K562 (cell line): ENCODE measurements around the gene CRADD. TPM values are rescaled to one million over a fixed set of nuclear protein-coding genes. Genes with fewer than 3 reads are reported as not detected.
A peak's percentile ranks its signal among the peaks of the same experiment; 100 is the strongest.

Source experiments
- ATAC-seq: fragments of 200-7000 bp; cut with Tn5 transposase; 3 replicates; pipeline ENCODE4 v1.9.1; 2020; ENCODE audit warnings: moderate library complexity
- BruUV-seq: library from RNA; stranded (reverse); fragments of 400-500 nt; replicated peaks from 2 replicates; lab custom pipeline; 2021; lab: Mats Ljungman, UMichigan
- CTCF ChIA-PET: fragments of 300-600 bp; formaldehyde crosslinking; extraction: SDS; loops from one replicate; lab custom pipeline; 2021; ENCODE audit warnings: low intra/inter-chr PET ratio; lab: Yijun Ruan, JAX
- POLR2A ChIA-PET: fragments of 300-600, 350-650 bp; sonication (Branson Sonifier 250); formaldehyde crosslinking; extraction: SDS; loops from one replicate; lab custom pipeline; 2021; ENCODE audit warnings: antibody characterized with exemption, inconsistent platforms; lab: Yijun Ruan, JAX
- DNase-seq, 4 experiments: peaks; one replicate each; pipeline versions ENCODE4 v3.0.0 to v3.0.0-alpha.2; 2011 to 2018; ENCODE audit warnings: low spot score in 3 of 4, mixed read lengths in 3 of 4; ENCODE audit errors: extremely low read depth in 1 of 4
- FAIRE-seq: peaks from 2 replicates; lab custom pipeline; 2011; peaks lifted over from hg19 to GRCh38; lab: Jason Lieb, UNC
- H2AFZ ChIP-seq: 2 replicates; pipeline ENCODE4 v1.6.0; 2011; ENCODE audit warnings: low read depth, low read length, control low read depth, inconsistent platforms
- H3K27ac ChIP-seq: fragments of 200-600 bp; 3 replicates; pipeline ENCODE4 v1.8.0; 2011; ENCODE audit warnings: low read depth, mild to moderate bottlenecking, control low read depth, inconsistent platforms, low read length, moderate library complexity, mixed read lengths; ENCODE audit errors: extremely low read depth
- H3K27me3 ChIP-seq, 2 experiments: fragments of 300-600 bp in 1 of 2; 2 replicates in 1 of 2; 3 replicates in 1 of 2; pipeline versions ENCODE4 v1.6.0 to v1.8.0; 2011; ENCODE audit warnings: inconsistent platforms in 2 of 2, low read length in 2 of 2, mild to moderate bottlenecking in 1 of 2, mixed read lengths in 1 of 2, moderate library complexity in 1 of 2; ENCODE audit not compliant: control insufficient read depth in 2 of 2, insufficient read depth in 2 of 2
- H3K36me3 ChIP-seq: fragments of 300-600 bp; 3 replicates; pipeline ENCODE4 v1.8.0; 2011; ENCODE audit warnings: mild to moderate bottlenecking, low read length, inconsistent platforms; ENCODE audit not compliant: control insufficient read depth, insufficient read depth
- H3K4me1 ChIP-seq, 2 experiments: fragments of 200-600 bp in 1 of 2; replicated peaks in 1 of 2; 2 replicates in 1 of 2; 3 replicates in 1 of 2; pipeline versions ENCODE4 v1.5.1 to v1.8.0; 2011; ENCODE audit warnings: inconsistent platforms in 2 of 2, low read length in 2 of 2, mild to moderate bottlenecking in 1 of 2, mixed read lengths in 1 of 2, moderate library complexity in 1 of 2; ENCODE audit not compliant: control insufficient read depth in 2 of 2, insufficient read depth in 2 of 2
- H3K4me2 ChIP-seq: 2 replicates; pipeline ENCODE4 v1.6.1; 2011; ENCODE audit warnings: low read length, control low read depth, inconsistent platforms, mixed read lengths; ENCODE audit not compliant: insufficient read depth
- H3K4me3 ChIP-seq: fragments of 200-600 bp; sonication (generic), shearing (Covaris generic); 2 replicates; pipeline ENCODE4 v1.5.1; 2016; ENCODE audit warnings: control low read depth, inconsistent platforms
- H3K79me2 ChIP-seq: fragments of 200-600 bp; 3 replicates; pipeline ENCODE4 v1.8.0; 2011; ENCODE audit warnings: low read length, inconsistent platforms; ENCODE audit not compliant: control insufficient read depth, insufficient read depth
- H3K9ac ChIP-seq, 2 experiments: 2 replicates each; pipeline versions ENCODE4 v1.6.0 to v1.6.1; 2011; ENCODE audit warnings: low read depth in 2 of 2, low read length in 2 of 2, control low read depth in 1 of 2, inconsistent platforms in 1 of 2, mild to moderate bottlenecking in 1 of 2, mixed read lengths in 1 of 2; ENCODE audit not compliant: insufficient read depth in 1 of 2
- H3K9me1 ChIP-seq: one replicate; pipeline ENCODE4 v1.6.0; 2011; ENCODE audit warnings: inconsistent platforms, mild to moderate bottlenecking, low read length, moderate library complexity; ENCODE audit not compliant: control insufficient read depth, insufficient read depth
- H3K9me3 ChIP-seq: replicated peaks from 2 replicates; pipeline ENCODE4 v1.5.1; 2011; ENCODE audit warnings: low read depth, low read length, inconsistent platforms; ENCODE audit not compliant: control insufficient read depth, insufficient read depth
- H4K20me1 ChIP-seq: replicated peaks from 2 replicates; pipeline ENCODE4 v1.6.1; 2011; ENCODE audit warnings: low read length, inconsistent platforms, mixed read lengths; ENCODE audit not compliant: control insufficient read depth, insufficient read depth
- ATF3 ChIP-seq, 2 experiments: fragments of 450-650 bp in 1 of 2; sonication (generic) in 1 of 2; formaldehyde crosslinking in 1 of 2; IDR thresholded peaks in 1 of 2; conservative IDR thresholded peaks in 1 of 2; 2 replicates each; pipeline versions ENCODE4 v1.6.1 to v1.8.1; 2016 to 2023; ENCODE audit warnings: mild to moderate bottlenecking in 2 of 2, moderate library complexity in 2 of 2, inconsistent platforms in 1 of 2, missing genetic modification reagents in 1 of 2
- CEBPG ChIP-seq, 3 experiments: fragments of 200-800 bp in 1 of 3; sonication (Bioruptor generic) in 1 of 3; sonication (generic) in 1 of 3; formaldehyde crosslinking in 1 of 3; IDR thresholded peaks in 2 of 3; conservative IDR thresholded peaks in 1 of 3; 2 replicates each; pipeline versions ENCODE4 v1.6.1 to v1.8.0; 2016 to 2022; ENCODE audit warnings: missing compliant biosample characterization in 2 of 3, missing genetic modification characterization in 2 of 3, mild to moderate bottlenecking in 1 of 3, missing genetic modification reagents in 1 of 3
- ELF2 ChIP-seq: fragments of 250-450 bp; sonication (Bioruptor Pico); IDR thresholded peaks from 2 replicates; pipeline ENCODE4 v1.5.0; 2021; ENCODE audit warnings: mild to moderate bottlenecking
- FOXP4 ChIP-seq: sonication (generic); formaldehyde crosslinking; IDR thresholded peaks from 2 replicates; pipeline ENCODE4 v1.8.0; 2022; ENCODE audit warnings: mild to moderate bottlenecking, missing genetic modification reagents, borderline replicate concordance
- KDM1A ChIP-seq, 2 experiments: fragments of 450-650 bp; IDR thresholded peaks; 2 replicates each; pipeline ENCODE4 v1.6.1; 2016; ENCODE audit warnings: mild to moderate bottlenecking in 2 of 2
- MCM5 ChIP-seq: fragments of 450-650 bp; IDR thresholded peaks from 2 replicates; pipeline ENCODE4 v1.6.1; 2016; ENCODE audit warnings: low read depth
- MNT ChIP-seq, 2 experiments: fragments of 450-650 bp; conservative IDR thresholded peaks; 2 replicates each; pipeline ENCODE4 v1.6.1; 2017; ENCODE audit warnings: mild to moderate bottlenecking in 2 of 2, moderate library complexity in 2 of 2
- NFE2 ChIP-seq: IDR thresholded peaks from 2 replicates; pipeline ENCODE4 v1.6.1; 2014; ENCODE audit warnings: antibody characterized with exemption, low read depth
- POLR2H ChIP-seq: IDR thresholded peaks from 2 replicates; pipeline ENCODE4 v1.6.1; 2016; ENCODE audit warnings: missing genetic modification characterization, low read depth, mild to moderate bottlenecking, control low read depth, missing compliant biosample characterization, moderate library complexity
- SMC3 ChIP-seq: conservative IDR thresholded peaks from 2 replicates; pipeline ENCODE4 v1.6.1; 2011; ENCODE audit warnings: low read depth, low read length, improper control_type of control experiment; ENCODE audit not compliant: insufficient read depth
- TARDBP ChIP-seq: fragments of 450-650 bp; IDR thresholded peaks from 2 replicates; pipeline ENCODE4 v1.6.1; 2016
- TCF7 ChIP-seq: sonication (generic); IDR thresholded peaks from 2 replicates; pipeline ENCODE4 v1.6.1; 2016; ENCODE audit warnings: antibody characterized with exemption, borderline replicate concordance
- WGBS: fragments of 100-300 bp; shearing (Covaris generic); methylation state at CpG from one replicate; pipeline ENCODE4 v1.1.6; 2016; ENCODE audit warnings: low coverage, mixed read lengths; ENCODE audit not compliant: insufficient coverage; ENCODE audit errors: missing lambda C conversion rate; 5-methylcytosine and 5-hydroxymethylcytosine counted together
- in situ Hi-C: fragments of 300-500 bp; cut with MboI; formaldehyde crosslinking; loops from 4 replicates; pipeline ENCODE4 v1.15.0; 2018; ENCODE audit warnings: inconsistent platforms, mixed read lengths
- intact Hi-C: fragments of 100-400 bp; cut with micrococcal nuclease; formaldehyde crosslinking; loops from 2 replicates; pipeline ENCODE4 v1.14.2; 2022
- polyA plus RNA-seq, 8 experiments: library from polyadenylated mRNA; depleted of rRNA in 4 of 8; stranded (reverse) in 5 of 8; unstranded in 3 of 8; fragments of >200 nt; fragmentation: Nextera tagmentation in 2 of 8; fragmentation: Illumina TruSeq in 1 of 8; extraction: Ambion mirVana in 2 of 8; extraction: Trizol in 1 of 8; gene quantifications; 2 replicates each; pipeline versions ENCODE4 v1.2.1 to v1.2.3, GENCODE V29; 2011 to 2014; ENCODE audit warnings: inconsistent platforms in 1 of 8, missing spikeins in 1 of 8
- total RNA-seq, 7 experiments: library from RNA; depleted of rRNA in 6 of 7; stranded (reverse); fragments of >200 nt in 6 of 7; fragmentation: Illumina TruSeq in 2 of 7; extraction: Trizol in 2 of 7; gene quantifications; 2 replicates each; pipeline versions ENCODE4 v1.2.1 to v1.2.3, GENCODE V29; 2011 to 2021; ENCODE audit warnings: low replicate concordance in 1 of 7
- TF ChIP-seq, protein P1 (sequence below): conservative IDR thresholded peaks from 2 replicates; pipeline ENCODE4 v1.6.1; 2011; ENCODE audit warnings: low read depth, mild to moderate bottlenecking, low read length; ENCODE audit not compliant: control insufficient read depth
- TF ChIP-seq, protein P2 (sequence below): sonication (generic); IDR thresholded peaks from 2 replicates; pipeline ENCODE4 v1.6.1; 2016

Gene CRADD
- total and polyA plus RNA-seq, 9 of the 15 experiments (the other 6 are each of a cell fraction or from before 2014, with no cell fraction given): 20.5 to 41.1 (median 25.9) TPM

DNA sequence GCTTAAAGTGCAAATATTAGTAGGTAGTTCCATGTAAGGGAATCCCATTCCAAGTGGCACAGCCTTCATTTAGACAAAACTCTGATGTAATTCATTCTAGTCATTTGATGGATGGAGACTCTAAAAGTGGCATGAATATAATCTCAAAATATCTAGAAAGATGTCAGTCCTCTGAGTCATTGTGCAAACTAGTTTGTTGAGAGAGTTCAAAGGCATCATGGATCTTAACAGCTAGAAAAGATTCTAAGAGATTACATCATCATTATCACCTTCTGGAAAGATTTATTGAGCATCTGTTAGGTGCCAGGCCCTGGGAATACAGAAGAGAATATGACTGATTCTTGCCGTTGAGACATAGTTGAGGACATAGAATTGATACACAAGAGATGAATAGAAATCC, 30.7 kb downstream of the CRADD start:
- Histone ChIP-seq H3K9ac (no peak overlapping the region), H3K4me1 (peaks cover 0 to 38% of the 10 kb centered on the region in 2 experiments; a peak in 4 of 5 replicates), H2AFZ (no peak overlapping the region), H3K4me2 (no peak overlapping the region), H3K27ac (no peak overlapping the region), H3K4me3 (no peak overlapping the region), H3K9me1 (no peaks in the 10 kb centered on the region), H4K20me1 (no peaks in the 10 kb centered on the region), H3K36me3 (no peaks in the 10 kb centered on the region), H3K9me3 (no peaks in the 10 kb centered on the region), H3K27me3 (no peaks in the 10 kb centered on the region), H3K79me2 (peaks cover 26% of the 10 kb centered on the region)
- no peak for FAIRE-seq
- POLR2A ChIA-PET: interaction anchor here (0.8 kb wide), 1 partner anchor 393 kb away, joined by 3 read pairs; no protein-coding TSS in a partner anchor
- BruUV-seq: no TSS peak
- CTCF ChIA-PET: no interaction called here
- 0% methylated on average over 1 of the region's 1 CpG for WGBS
- DNase-seq: no peak
- in situ Hi-C loops: no loop called here
- no peak for ATAC-seq
- intact Hi-C loops: loop anchor here (2.0 kb wide), 1 partner anchor 51 kb away; no protein-coding TSS in a partner anchor
- no peak for TF ChIP-seq CEBPG (CRISPR knock-in tag; IDR thresholded peaks at IDR 0.05)
- peak; percentile 78 to 91 for TF ChIP-seq CEBPG (tag; conservative IDR thresholded peaks at IDR 0.05 in 1 of 2, IDR thresholded peaks at IDR 0.05 in 1 of 2)
- peak; percentile 94 for TF ChIP-seq ATF3 (IDR thresholded peaks at IDR 0.05)
- no peak for TF ChIP-seq ATF3 (CRISPR knock-in tag; conservative IDR thresholded peaks at IDR 0.05)
- no peak for TF ChIP-seq FOXP4 (CRISPR knock-in tag)
- peak; percentile 26 to 28; a peak in 3 of 4 replicates for TF ChIP-seq KDM1A (IDR thresholded peaks at IDR 0.05)
- no peak for TF ChIP-seq SMC3
- TF ChIP-seq POLR2H (tag): no peak
- no peak for TF ChIP-seq MCM5
- TF ChIP-seq TARDBP: no peak
- no peak for TF ChIP-seq ELF2 (CRISPR knock-in tag)
- TF ChIP-seq, protein P1, sequence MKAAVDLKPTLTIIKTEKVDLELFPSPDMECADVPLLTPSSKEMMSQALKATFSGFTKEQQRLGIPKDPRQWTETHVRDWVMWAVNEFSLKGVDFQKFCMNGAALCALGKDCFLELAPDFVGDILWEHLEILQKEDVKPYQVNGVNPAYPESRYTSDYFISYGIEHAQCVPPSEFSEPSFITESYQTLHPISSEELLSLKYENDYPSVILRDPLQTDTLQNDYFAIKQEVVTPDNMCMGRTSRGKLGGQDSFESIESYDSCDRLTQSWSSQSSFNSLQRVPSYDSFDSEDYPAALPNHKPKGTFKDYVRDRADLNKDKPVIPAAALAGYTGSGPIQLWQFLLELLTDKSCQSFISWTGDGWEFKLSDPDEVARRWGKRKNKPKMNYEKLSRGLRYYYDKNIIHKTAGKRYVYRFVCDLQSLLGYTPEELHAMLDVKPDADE: no peak
- TF ChIP-seq, protein P2, sequence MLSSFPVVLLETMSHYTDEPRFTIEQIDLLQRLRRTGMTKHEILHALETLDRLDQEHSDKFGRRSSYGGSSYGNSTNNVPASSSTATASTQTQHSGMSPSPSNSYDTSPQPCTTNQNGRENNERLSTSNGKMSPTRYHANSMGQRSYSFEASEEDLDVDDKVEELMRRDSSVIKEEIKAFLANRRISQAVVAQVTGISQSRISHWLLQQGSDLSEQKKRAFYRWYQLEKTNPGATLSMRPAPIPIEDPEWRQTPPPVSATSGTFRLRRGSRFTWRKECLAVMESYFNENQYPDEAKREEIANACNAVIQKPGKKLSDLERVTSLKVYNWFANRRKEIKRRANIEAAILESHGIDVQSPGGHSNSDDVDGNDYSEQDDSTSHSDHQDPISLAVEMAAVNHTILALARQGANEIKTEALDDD: 0 out of 2 replicates have a peak, but pooled peaks have one; percentile 25
- TF ChIP-seq MNT (conservative IDR thresholded peaks at IDR 0.05): no peak
- 0 out of 2 replicates have a peak, but pooled peaks have one; percentile 15 for TF ChIP-seq NFE2
- no peak for TF ChIP-seq TCF7
